ENCODE data around the gene PDZD4.

The PDZD4 gene

DNA sequence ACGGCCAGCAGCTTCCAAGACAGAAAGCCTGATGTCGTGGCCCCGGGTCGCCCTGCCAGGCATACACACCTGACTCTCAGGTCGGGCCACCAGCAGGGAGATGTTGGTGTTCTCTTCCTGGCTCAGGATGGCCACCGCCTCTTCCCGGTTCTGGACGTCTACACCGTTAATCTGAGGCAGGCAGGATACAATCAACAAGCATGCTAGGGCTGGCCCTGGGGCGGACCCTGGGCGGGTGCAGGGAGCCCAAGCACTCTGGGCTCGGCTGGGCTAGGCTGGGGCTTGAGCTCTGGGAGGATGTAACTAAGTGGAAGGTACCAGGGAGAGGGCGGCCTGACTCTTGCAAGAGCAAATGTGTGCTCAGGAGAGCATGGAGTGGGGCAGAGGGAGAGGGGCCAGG lies 24.9 kb downstream of the PDZD4 start:
- no peak for DNase-seq

DNA sequence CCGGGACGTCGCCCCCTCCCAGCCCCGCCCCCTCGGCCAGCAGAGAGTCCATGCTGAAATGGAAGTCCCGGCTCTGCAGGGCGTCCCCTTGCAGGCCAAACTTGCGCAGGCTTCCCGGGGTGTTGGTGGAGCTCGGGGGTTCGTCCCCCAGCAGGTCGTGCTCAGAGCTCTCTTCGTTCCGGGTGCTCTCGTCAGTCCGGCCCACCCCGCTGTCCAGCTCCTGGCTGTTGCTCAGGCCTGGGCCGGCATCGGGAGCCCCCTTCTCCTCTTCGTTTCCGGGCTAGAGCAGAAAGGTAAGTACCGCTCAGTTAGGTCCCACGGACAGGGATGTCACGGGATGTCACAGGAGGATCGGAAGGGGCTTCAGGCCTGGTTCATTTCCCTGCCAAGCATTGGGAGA lies 25.7 kb downstream of the PDZD4 start:
- no peak for DNase-seq

DNA sequence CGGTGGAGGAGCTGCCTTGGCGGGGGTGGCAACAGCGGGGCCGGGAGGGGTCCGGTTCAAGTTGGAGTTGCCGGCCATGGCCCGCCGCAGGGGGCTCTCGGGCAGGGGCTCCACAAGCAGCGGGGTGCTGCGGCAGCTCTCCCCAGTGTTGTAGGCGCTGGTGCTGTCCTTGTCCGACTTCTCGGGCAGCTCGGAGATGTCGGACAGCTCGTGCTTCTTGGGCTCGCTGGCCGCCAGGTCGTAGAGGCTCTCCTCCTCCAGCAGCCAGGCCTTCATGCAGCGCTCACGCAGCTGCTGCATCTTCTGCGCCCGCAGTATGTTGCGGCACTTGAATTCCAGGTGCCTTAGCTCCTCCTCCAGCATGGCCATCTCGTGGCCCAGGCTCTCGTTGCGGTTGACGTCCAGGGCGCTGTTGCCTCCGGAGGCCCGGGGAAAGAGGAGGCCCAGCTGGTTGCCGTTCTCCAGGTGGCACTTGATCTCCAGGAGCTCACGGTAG lies 26.2 kb downstream of the PDZD4 start:
- DNase-seq = no peak

DNA sequence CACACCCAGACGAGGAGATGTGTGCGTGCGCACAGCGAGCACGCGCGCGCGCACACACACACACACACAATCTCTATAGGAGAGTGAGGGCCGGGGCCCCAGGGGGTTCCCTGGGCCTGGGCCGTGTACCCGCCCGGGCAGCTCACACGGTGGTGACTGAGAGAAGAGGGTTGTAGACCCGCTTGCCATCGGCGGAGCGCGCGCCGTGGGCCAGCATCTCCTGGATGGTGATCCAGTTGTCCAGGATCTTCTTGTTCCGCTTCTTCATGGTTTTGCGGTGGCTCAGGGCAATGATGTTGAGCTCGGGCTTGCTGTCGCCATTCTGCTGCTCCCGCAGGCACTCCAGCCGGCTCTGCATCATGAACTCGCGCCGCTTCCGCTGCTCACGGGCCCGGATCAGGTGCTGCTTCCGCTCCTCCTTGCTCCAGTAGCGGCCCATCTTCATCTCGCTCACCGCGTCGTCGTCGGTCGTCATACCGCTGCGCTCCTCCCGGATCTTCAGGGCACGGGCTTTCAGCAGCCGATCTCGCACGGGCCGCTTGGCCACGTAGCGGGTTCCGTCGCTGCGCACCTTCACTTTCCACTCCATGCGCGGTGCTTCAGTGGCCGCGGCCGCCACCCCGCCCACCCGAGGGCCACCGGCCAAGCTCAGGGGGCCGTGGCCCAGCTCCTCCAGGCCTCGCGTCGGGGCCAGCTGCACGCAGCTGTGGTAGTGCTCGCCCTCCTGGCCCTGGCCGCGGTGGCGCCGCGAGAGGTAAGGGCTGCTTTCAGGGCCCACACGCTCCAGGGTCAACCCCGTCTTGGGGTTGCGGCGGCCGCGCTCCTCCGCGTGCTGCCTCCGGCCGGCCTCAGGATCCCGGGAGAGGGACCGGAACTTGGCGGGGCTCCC lies 26.9 kb downstream of the PDZD4 start:
- DNase-seq = no peak

DNA sequence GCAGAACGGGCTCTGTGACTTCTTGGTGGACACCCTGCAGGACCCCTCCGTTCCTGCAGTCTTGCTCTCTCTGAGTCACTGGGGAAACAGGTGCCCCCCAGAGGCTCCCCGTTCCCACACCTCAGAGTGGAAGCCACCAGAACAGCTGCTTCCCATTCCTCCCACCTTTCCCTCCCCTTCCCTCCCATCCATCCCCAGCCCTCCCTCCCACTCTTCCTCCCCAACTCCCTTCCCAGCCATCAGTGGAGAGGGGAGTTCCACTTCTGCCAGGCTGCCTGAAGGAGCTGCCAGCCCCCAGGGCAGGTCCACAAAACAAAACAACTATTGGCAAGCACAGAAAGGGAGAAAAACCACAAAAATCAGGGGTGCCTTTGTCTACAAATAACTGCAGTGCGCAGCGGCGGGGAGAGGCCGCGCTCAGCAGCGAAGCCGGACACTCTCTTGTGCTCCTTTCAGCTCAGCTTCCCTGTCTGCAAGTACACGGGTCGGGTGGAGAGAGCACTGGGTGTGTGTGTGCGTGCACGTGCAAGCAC lies 27.8 kb downstream of the PDZD4 start:
- DNase-seq = no peak

DNA sequence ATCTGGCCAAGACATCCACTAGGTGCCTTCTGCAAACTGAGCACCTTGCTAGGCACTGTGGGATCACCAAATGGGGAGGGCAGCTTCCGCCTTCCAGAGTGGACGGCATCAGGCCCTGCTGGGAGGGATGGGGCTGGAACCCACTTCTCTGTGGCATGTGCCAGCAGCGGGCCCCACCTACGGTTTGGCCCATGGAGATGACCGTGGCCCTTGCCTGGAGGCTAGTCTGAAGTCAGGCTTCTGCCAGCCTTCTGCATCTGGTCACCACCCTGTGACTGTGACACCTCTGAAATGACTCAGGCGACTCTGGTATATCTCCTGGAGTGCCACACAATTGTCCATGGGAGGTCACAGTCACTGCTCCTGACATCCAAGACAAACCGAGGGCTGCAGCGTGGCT lies 28.7 kb downstream of the PDZD4 start:
- DNase-seq = no peak

DNA sequence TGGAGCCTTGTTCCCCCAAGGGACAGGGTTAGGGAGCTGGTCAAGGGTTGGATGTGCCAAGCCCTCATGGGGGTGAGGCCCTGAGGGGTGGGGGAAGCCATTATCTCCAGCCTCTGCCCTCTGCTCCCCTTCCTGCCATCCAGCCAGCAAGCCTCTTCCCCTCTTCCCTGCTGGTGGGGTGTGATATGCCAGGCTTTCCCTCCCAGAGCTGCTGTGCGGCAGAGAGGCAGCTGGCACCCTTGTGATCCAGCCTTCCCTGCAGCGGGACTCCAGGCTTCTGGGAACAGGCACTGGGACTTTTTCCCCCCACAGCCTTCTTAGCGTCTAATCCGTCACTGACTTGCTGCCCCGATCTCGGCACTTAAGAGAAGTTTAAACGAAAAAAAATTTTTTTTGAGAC lies 29.6 kb downstream of the PDZD4 start:
- DNase-seq = no peak

DNA sequence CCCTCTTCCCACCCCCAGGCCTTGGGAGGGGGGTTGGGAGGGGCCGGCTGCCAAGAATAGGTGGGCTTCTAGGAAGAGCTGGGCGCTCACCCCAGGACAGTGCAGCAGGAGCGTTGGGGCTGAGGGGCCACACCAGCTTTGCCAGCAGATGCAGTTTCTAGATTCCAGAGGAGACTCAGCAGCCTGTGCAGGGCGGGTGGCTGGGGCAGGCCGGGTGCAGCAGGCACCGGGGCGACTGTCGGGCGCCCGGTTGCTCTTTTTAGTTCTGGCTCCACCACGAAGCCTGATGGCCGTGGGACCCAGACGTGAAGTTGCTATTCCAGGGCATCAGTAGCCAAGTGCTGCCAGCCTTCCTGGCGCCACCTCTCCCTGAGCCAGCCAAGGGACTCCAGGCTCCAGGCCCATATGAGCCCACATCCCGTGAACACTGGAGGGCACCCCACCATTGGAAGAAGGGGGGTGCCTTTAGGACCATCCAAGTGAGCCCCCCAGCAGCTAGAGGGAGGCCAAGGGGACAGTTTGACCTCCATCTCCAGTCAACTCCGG lies 30.1 kb downstream of the PDZD4 start:
- DNase-seq = no peak

DNA sequence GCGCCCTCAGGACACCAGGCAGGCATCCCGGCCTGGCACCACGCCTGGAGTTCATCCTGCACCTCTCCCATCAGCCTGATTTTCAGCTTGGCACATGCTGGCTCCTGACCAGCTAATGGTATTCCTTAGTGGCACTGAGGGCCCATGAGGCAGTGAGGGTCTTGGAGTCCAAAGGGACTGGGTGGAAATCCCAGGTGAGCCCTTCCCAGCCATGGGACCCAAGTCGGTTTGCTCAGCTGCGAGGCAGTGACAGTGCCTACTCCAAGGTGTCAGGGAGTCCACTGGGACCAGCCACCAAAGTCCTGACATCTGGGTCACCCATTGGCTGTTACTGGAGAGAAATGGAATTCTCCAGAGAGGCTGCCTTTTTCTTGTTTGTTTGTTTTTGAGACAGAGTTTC lies 31.0 kb downstream of the PDZD4 start:
- no peak for DNase-seq

DNA sequence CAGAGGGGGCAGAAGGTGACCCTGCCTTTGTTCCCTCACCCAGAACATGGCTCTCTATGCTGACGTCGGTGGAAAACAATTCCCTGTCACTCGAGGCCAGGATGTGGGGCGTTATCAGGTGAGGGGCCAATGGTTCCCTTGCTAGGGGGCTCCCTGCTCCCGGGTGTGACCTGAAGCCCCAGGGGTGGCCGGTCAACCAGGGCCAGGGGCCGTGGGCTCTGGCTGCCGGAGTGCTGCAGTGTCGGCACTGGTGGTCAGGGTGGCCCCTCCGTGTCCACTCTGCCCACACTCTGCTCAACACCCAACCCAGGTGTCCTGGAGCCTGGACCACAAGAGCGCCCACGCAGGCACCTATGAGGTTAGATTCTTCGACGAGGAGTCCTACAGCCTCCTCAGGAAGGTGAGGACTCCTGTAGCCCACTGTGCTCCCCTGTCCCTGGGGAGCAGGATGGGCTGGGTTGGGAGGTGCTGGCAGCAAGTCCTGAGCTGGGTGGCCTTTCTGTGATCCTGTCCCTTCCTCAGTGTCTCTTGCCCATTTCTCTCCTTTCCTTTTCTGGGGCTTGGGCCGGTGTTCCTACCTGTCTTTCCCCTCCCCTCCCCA lies 32.8 kb downstream of the PDZD4 start:
- DNase-seq = no peak

DNA sequence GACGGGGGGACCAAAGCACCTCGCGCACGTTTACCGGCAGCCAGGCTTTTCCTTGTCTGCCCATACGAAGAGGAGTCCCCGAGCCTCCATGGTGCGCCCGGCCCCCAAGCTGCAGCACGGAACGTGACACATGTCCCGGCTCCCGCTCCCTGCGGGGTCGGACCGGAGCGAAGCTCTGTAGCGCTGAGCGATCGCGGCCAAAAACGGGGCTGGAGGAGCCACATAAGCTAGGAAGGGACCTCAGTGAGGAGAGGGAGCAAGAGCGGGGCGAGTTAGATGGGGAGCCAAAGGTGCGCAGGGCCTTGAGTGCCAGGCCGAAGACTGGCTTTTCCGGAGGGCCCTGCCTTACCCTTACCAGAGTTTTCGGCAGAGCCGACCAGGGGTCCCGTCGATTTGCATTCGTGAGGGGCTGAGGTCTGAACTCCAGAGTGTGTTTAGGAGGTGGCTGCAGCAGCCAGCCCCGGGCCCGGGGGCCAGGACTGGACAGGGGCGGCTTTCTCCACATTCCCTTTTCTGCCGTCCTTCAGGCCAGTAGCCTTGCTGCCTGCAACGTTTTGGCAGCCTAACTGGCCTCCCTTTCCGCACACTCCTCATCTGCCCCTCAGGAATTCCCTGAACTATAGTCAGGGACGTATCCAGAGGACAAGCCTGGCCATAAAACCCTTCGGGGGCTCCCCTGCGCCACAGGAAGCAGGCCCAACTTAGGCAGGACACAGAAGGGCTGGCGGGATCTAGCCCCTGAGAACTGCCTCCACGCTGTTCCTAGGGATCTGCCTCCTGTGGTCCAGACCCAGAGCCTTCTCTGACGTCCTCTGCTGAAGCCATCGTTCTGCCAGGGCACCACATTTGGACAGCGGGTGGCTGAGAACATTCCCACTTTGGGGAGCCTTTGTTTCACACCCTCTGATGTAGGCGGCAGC lies 35.2 kb downstream of the PDZD4 start:
- DNase-seq = no peak

DNA sequence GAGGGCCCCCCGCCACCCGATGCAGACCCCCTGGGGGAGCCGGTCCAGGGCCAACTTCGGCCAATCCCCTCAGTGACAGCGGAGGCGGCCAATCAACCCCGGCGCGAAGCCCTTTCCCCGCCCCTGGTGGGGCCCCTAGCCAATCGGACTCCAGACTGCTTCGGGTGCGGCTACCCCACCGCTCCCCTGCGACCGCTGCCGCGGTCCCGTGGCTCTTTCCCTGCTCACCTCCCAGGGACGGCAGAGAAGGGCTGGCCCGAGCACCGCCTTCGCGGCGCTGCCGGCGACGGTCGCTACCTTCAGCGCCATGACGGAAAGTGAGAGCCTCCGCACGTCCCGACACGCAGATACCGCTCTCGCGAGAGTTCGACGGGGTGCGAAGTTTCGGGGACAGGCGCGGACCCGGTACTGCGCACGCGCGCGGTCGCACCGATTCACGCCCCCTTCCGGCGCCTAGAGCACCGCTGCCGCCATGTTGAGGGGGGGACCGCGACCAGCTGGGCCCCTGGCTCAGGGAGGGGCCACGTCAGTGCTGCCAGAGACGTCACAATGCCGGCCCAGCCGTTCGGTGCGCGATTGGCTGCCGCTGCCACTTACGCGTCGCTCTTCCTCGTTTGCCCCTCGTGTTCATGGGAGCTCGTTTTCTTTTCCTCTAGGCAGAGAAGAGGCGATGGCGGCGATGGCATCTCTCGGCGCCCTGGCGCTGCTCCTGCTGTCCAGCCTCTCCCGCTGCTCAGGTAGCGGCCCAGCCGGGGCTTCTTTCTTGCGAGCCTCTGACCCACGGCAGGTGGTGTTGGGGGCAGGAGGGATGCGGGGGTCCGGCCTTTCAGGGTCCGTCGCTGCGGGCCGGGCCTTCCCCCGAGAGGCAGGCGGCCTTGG lies 36.1 kb downstream of the PDZD4 start, which contains the start of the genes IDH3G and SSR4:
Gene IDH3G (minus strand): TSS at position 358 of the 879 bp plus-strand sequence. CDS start 49 bp downstream, at position 309.
Gene SSR4 (plus strand): TSS at position 651 of the 879 bp plus-strand sequence. CDS start 20 bp downstream, at position 671.
- DNase-seq = peak; percentile 82

DNA sequence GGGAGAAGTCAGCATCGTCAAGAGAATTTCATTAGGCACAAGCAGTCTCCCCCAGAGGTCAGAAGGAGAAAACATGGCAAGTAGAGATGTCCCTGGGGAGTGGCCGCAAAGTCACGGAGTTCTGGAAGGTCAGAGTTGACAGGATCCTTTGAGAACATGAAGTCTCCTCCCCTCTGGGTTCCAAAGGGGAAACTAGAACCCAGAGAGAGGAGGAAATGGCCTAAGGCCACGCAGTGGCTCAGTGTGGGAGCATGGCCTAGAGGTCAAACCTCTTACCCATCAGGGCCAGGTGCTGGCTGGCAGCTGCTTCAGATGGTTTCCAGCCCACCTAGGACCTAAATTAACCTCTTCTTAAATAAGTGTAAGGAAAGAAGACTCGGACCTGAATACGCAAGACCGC lies 37.1 kb downstream of the PDZD4 start:
- no peak for DNase-seq

DNA sequence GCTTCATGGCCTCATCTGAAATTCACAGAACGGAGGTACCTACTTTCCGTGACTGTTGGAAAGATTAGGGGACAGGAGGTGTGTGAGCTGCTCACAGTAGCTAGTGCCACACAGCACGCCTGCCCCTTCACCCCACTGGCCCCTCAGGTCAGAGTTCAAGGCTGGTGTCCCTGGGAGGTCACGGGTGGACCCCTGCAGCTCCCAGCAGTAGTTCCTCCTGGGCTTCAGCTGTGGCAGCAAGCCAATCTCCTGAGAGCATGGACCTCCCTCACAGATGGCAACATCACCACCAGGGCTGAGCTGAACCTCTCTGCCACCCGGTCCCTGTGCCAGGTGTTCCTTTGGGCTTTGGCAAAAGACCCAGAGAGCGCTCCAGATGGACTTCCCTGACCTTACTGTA lies 38.0 kb downstream of the PDZD4 start:
- no peak for DNase-seq

DNA sequence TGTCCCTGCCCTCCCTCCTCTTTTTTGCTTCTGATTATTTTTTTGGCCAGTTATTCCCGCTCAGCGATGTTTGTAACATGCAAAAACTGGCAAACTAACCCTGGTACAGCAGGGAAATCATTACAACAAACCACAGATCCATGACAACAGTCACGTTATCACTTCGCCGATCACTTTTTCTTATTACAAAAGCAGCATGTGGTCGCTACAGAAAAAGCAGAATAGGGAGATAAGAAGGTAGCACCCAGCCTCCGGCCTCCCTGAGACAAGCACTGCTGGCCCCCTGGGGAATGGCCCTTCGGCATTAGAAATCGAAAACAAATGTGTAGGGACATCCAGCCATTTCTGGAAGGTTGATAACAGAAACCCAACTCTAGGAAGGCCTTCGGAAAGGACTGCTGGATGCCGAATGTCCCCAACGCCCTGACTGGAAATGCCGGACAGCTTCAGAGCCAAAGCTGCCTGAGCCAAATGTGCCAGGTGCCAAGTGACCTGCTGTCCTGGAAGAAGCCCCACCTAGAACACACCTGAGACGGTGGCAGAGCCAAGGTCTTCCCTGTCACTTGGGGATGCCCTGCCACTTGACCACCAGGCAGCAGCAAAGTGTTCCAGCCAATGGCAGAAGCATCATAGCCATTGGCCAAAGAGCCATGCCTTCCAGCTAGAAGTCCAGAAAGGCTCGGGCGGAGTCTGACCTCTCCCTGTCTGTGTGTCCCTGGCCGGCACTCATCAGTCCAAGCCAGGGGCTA lies 39.1 kb downstream of the PDZD4 start:
- DNase-seq = peak; percentile 77

DNA sequence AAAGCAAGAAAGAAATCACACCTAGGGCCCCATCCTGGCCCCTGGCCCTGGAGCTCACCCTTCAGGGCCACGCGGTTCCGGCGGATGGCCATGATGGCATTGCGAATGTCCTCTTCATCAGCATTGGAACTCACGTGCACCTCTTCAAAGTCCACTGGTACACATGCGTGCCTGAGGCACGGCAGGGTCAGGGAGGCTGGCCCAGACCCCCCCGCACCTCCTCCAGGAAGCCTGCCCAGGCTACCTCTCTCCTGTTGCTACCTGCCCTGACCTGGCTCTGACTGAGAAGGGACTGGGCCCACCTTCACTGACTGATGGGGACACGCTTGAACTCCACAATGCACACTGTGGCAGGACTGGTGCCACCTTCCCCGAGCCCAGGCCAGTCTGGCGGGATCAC lies 40.7 kb downstream of the PDZD4 start:
- DNase-seq = no peak

DNA sequence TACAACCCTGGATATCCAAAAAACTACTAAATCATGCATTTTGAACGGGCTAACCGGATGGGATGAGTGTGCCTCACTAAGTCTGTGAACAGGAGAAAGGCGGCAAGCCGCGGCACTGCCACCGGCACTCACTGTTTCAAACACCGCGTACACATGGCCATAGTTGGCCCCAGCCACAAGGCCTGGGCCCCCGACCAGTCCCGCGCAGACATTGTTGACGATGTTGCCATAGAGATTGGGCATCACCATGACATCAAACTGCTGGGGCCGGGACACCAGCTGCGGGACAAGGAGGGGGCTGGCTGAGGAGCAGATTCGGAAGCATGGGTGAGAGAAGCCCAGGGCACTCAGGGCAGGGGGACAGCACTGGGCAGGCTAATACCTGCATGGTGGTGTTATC lies 43.7 kb downstream of the PDZD4 start:
- no peak for DNase-seq

DNA sequence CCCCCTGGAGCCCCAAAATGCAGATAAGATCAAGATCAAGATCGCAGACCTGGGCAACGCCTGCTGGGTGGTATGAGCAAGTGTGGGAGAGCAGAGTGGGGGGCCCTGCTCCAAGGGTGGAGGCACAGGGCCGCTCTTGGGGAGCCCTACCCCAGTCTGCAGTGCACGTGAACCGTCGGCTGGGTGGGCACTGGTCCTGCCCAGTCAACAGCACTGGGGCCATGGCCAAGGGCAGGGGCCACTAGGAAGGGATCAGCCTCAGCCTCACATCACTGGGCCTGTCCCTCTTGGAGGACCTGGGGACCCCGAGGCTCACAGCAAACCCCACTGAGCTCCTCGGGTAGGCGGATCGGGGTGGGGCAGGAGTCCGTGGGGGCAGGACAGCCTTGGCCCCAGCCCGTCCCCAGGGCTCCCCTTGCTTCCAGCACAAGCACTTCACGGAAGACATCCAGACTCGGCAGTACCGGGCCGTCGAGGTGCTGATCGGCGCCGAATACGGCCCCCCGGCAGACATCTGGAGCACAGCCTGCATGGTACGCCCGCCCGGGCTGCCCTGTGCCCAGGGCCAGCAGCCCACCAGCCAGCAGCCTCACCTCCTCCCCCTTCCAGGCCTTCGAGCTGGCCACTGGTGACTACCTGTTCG lies 45.9 kb downstream of the PDZD4 start:
- no peak for DNase-seq

DNA sequence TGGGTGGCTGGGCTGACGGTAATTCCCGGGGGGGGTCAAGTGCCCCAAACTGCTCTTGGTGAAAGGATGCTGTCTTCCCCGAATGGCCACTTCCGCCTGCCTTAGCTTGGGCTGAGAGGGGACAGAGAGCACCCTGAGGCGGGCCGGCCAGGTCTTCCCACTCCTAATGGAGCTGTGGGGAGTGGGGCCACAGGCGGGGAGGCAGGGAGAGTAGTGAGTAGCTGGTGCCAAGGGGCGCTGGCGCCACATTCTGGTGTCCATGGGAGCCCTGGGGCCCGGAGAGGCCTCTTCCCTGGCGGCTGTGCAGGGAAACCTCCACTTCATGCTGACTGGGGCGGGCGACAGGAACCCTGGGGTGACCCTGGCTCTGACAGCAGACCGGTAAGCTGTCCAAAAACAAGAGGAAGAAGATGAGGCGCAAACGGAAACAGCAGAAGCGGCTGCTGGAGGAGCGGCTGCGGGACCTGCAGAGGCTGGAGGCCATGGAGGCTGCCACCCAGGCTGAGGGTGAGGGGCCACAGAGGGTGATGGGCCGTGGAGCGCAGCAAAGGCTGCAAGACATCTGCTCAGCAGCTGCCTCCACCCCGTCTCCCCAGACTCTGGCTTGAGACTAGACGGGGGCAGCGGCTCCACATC lies 46.8 kb downstream of the PDZD4 start:
- no peak for DNase-seq

DNA sequence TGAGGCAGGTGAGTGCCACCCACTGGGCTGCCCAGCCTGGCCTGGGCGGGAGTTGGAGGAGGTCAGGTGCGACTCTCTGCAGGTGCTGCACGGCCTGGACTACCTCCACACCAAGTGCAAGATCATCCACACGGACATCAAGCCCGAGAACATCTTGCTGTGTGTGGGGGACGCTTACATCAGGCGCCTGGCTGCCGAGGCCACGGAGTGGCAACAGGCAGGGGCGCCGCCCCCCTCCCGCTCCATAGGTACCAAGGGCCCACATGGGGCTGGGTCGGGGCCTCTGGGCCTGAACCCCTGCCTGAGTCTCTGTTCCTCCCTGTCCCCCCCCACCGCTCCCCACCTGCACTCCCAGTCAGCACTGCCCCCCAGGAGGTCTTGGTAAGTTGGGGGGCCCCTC lies 47.5 kb downstream of the PDZD4 start:
- no peak for DNase-seq
